HFF-Myc (cell line): ENCODE results near the gene SLC22A7.

Experiments
- DNase-seq: peaks from one replicate; pipeline ENCODE4 v3.0.0-alpha.2; 2011; ENCODE audit warnings: low read depth; ENCODE audit errors: extremely low read depth
- H3K4me3 ChIP-seq: replicated peaks from 2 replicates; pipeline ENCODE4 v1.5.1; 2011; ENCODE audit warnings: low read depth, mild to moderate bottlenecking, control low read depth, low read length
- TF ChIP-seq, protein P1 (sequence below): IDR thresholded peaks from 2 replicates; pipeline ENCODE4 v1.5.1; 2012; ENCODE audit warnings: mild to moderate bottlenecking, low read depth, low read length, control low read depth; ENCODE audit errors: missing control alignments

SLC22A7 gene, protein sequence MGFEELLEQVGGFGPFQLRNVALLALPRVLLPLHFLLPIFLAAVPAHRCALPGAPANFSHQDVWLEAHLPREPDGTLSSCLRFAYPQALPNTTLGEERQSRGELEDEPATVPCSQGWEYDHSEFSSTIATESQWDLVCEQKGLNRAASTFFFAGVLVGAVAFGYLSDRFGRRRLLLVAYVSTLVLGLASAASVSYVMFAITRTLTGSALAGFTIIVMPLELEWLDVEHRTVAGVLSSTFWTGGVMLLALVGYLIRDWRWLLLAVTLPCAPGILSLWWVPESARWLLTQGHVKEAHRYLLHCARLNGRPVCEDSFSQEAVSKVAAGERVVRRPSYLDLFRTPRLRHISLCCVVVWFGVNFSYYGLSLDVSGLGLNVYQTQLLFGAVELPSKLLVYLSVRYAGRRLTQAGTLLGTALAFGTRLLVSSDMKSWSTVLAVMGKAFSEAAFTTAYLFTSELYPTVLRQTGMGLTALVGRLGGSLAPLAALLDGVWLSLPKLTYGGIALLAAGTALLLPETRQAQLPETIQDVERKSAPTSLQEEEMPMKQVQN

DNA sequence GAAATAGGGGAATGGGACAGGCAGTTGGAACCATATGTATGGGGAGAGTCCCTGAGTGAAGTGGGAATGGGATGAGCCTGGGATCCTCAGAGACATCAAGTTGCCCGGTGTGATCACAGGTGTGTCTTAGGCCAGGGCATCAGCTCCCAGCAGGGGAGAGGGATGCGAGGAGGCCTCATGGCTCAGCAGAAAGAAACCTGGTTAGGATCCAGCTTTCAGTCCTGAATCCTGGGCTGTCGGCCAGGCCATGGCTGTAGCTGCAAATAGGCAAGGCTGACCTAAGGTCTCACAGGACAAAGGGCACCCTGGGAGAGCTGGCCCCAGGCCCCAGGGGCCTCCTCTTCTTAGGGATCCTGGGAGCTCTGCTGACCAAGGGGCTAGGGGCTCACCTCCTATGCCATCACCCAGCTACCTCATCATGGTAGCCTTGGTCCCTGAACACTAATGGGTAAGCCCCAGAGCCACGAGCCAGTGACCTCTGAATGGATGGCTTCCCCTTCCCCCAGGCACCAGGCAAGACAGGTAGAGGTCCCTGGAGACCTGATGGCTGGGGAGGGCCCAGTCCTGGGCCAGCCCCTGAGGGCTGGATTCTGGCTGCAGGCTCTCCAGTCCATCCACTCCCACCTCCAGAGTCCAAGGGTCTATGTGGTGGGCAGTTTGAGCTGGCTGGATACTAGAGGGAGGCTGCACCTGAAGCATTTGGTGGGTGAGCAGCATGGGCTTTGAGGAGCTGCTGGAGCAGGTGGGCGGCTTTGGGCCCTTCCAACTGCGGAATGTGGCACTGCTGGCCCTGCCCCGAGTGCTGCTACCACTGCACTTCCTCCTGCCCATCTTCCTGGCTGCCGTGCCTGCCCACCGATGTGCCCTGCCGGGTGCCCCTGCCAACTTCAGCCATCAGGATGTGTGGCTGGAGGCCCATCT lies at the start of gene SLC22A7:
Gene SLC22A7, plus strand, starts transcription at position 617 of the 921 bp plus-strand sequence. Its CDS starts 99 bp downstream, at position 716.
- no peak for DNase-seq
- TF ChIP-seq, protein P1, sequence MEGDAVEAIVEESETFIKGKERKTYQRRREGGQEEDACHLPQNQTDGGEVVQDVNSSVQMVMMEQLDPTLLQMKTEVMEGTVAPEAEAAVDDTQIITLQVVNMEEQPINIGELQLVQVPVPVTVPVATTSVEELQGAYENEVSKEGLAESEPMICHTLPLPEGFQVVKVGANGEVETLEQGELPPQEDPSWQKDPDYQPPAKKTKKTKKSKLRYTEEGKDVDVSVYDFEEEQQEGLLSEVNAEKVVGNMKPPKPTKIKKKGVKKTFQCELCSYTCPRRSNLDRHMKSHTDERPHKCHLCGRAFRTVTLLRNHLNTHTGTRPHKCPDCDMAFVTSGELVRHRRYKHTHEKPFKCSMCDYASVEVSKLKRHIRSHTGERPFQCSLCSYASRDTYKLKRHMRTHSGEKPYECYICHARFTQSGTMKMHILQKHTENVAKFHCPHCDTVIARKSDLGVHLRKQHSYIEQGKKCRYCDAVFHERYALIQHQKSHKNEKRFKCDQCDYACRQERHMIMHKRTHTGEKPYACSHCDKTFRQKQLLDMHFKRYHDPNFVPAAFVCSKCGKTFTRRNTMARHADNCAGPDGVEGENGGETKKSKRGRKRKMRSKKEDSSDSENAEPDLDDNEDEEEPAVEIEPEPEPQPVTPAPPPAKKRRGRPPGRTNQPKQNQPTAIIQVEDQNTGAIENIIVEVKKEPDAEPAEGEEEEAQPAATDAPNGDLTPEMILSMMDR = no peak
- H3K4me3 ChIP-seq = no peak within 1 kb of the TSS

DNA sequence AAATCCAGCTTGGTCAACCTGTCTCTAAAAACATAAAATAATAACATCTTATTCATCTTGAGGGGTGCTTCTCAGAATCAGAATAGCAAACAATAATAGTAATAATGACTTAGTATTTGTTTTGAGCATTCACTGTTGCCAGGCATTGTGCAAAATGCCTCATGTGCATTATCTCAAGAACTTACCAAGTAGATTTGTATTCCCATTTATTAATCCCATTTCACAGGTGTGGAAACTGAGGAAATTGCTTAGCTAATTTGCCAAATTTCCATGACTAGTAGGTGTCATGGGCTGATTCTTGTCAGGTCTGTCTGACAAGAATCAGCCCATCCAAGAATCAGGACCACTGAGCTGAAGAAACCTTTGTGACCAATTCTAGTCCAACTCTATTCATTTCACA lies 49.3 kb upstream of the SLC22A7 start:
- no peak for DNase-seq
- H3K4me3 ChIP-seq = no peak overlapping the region
- TF ChIP-seq, protein P1 = no peak

DNA sequence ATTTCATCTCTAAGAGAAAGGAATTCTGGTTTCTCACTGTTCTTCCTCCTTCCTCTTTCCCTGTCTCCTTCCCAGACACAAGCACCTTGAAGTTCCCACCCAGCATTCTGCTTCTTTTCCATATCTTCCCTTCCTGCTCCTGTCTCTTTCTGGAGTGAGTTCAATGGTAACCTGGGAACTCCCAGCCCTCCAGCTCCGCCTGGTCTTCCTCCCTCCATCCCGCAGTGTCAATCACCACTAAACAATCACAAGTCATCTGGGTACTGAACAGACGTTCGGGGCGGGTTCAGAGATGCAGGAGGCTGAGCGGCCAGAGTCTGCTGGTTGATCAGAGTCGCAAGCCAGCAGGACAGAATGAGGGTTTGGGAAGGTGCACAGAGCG lies 47.1 kb upstream of the SLC22A7 start:
- H3K4me3 ChIP-seq = no peak overlapping the region
- DNase-seq = no peak
- TF ChIP-seq, protein P1 = no peak

DNA sequence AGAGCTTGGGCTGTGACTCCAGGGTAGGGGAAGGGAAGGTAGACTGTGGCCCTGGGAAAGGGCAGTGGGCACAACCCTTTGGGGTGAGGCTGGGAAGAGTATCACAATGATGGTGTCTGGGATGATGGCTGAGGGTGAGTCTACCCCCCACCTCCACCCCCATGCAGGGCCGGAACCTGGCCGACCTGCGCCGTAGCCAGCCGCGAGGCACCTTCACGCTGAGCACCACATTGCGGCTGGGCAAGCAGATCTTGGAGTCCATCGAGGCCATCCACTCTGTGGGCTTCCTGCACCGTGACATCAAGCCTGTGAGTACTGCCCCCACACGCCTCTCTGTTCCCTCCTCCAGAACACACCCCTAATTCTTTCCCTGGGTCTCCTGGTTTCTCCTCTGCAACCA lies 44.7 kb upstream of the SLC22A7 start:
- TF ChIP-seq, protein P1 = no peak
- no peak overlapping the region for H3K4me3 ChIP-seq
- DNase-seq = no peak

DNA sequence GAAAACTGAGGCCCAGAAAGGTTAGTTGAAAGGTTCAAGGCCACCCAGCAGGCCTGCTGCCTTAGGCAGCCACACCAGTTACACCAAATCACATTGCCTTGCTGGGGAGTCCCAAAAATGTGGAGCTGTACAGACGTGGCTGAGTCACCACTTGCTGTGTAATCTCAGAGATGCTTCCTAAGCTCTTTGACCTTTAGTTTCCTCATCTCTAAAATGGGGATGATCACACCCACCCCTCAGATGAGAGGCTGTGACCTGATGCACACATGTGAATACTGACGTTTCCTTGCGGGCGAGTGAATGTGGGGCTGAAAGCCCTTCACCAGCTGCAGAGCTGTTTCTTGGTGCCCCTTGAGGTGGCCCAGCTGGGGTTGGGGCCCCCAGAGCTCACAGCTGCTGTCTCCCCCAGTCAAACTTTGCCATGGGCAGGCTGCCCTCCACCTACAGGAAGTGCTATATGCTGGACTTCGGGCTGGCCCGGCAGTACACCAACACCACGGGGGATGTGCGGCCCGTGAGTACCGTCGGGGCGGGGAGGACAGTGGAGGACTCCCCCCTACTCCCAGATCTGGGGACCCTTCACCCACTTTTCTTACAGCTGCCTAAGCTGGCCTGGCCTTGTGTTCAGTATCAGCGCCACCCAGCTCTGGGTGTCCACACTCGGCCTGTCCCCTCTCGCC lies 43.8 kb upstream of the SLC22A7 start:
- H3K4me3 ChIP-seq = no peak overlapping the region
- DNase-seq = no peak
- TF ChIP-seq, protein P1 = no peak

DNA sequence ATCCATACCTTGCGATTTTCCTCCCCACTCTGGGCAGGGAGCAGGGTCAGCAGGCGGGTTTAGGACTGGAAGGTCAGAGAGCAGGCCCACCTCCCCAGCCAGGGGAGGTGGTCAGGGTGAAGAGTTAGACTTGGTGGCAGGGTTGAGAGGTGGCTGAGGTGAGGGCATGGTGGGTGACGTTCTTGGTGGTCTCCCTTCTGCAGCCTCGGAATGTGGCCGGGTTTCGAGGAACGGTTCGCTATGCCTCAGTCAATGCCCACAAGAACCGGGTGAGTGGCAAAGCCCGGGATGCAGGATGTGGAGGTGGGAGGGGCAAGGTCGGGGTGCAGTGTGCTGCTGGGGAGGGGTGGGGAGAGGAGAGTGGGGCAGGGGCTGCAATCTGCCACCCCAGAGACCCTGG lies 43.2 kb upstream of the SLC22A7 start:
- H3K4me3 ChIP-seq = no peak overlapping the region
- DNase-seq = no peak
- TF ChIP-seq, protein P1 = no peak
